H1 (cell line): ENCODE measurements around the gene BCL2A1. TPM values are rescaled to one million over a fixed set of nuclear protein-coding genes. Genes with fewer than 3 reads are reported as not detected.

Experiments used
- BRCA1 ChIP-seq: IDR thresholded peaks from 2 replicates; pipeline ENCODE4 v1.6.1; 2012; ENCODE audit warnings: low read depth, low read length, improper control_type of control experiment
- CBX5 ChIP-seq: fragments of 300-800, 300-1000 bp; sonication (generic); IDR thresholded peaks from 2 replicates; pipeline ENCODE4 v1.7.1; 2016; ENCODE audit warnings: antibody characterized with exemption, low read length, low read depth
- CBX8 ChIP-seq: fragments of 300-800, 300-1000 bp; sonication (generic); IDR thresholded peaks from 2 replicates; pipeline ENCODE4 v1.7.1; 2016; ENCODE audit warnings: low read depth, low read length, borderline replicate concordance
- CHD2 ChIP-seq: IDR thresholded peaks from 2 replicates; pipeline ENCODE4 v1.6.1; 2012; ENCODE audit warnings: low read length, improper control_type of control experiment
- EGR1 ChIP-seq: IDR thresholded peaks from 2 replicates; pipeline ENCODE4 v1.6.1; 2011; ENCODE audit warnings: low read depth, low read length, borderline replicate concordance
- FOSL1 ChIP-seq: IDR thresholded peaks from 2 replicates; pipeline ENCODE4 v1.6.1; 2011; ENCODE audit warnings: mild to moderate bottlenecking, low read depth, low read length, moderate library complexity; ENCODE audit not compliant: insufficient read depth
- HDAC6 ChIP-seq: IDR thresholded peaks from one replicate; pipeline ENCODE4 v1.7.1; 2012; ENCODE audit warnings: low read depth, mild to moderate bottlenecking, inconsistent platforms, low read length, moderate library complexity
- KDM4A ChIP-seq: IDR thresholded peaks from one replicate; pipeline ENCODE4 v1.7.1; 2012; ENCODE audit warnings: low read depth, mild to moderate bottlenecking, moderate library complexity, low read length, inconsistent platforms; ENCODE audit not compliant: severe bottlenecking
- NANOG ChIP-seq: IDR thresholded peaks from 2 replicates; pipeline ENCODE4 v1.6.1; 2011; ENCODE audit warnings: low read length, low read depth, mild to moderate bottlenecking, inconsistent platforms; ENCODE audit not compliant: insufficient read depth, poor library complexity, severe bottlenecking
- PHF8 ChIP-seq: fragments of 200-600 bp; sonication (generic); conservative IDR thresholded peaks from 2 replicates; pipeline ENCODE4 v1.7.1; 2012; ENCODE audit warnings: low read depth, mild to moderate bottlenecking, inconsistent platforms, low read length, moderate library complexity
- POLR2A ChIP-seq, 2 experiments: IDR thresholded peaks; 1 replicate in 1 of 2; 2 replicates in 1 of 2; pipeline ENCODE4 v1.6.1; 2011; ENCODE audit warnings: low read depth in 2 of 2, low read length in 2 of 2, mild to moderate bottlenecking in 2 of 2; ENCODE audit errors: control extremely low read depth in 1 of 2
- POLR2AphosphoS5 ChIP-seq: IDR thresholded peaks from 2 replicates; pipeline ENCODE4 v1.6.1; 2011; ENCODE audit warnings: low read depth, low read length
- POU5F1 ChIP-seq: IDR thresholded peaks from 2 replicates; pipeline ENCODE4 v1.6.1; 2011; ENCODE audit warnings: low read depth, mild to moderate bottlenecking, low read length, moderate library complexity
- RAD21 ChIP-seq, 2 experiments: IDR thresholded peaks in 1 of 2; conservative IDR thresholded peaks in 1 of 2; 2 replicates each; pipeline ENCODE4 v1.6.1; 2011; ENCODE audit warnings: low read depth in 2 of 2, low read length in 2 of 2, improper control_type of control experiment in 1 of 2, inconsistent platforms in 1 of 2, mild to moderate bottlenecking in 1 of 2, moderate library complexity in 1 of 2
- RBBP5 ChIP-seq: IDR thresholded peaks from 2 replicates; pipeline ENCODE4 v1.7.1; 2012; ENCODE audit warnings: low read depth, mild to moderate bottlenecking, inconsistent platforms, low read length, moderate library complexity, borderline replicate concordance
- polyA plus RNA-seq, 7 experiments: library from polyadenylated mRNA; depleted of rRNA in 3 of 7; stranded (reverse) in 5 of 7; unstranded in 2 of 7; fragments of >200 nt in 5 of 7; fragments of 200-250 nt in 2 of 7; gene quantifications; 1 replicate in 5 of 7; 2 replicates in 1 of 7; 4 replicates in 1 of 7; pipeline versions ENCODE4 v1.2.1 to v1.2.3, GENCODE V29; 2011 to 2013; ENCODE audit warnings: missing spikeins in 2 of 7, mixed read lengths in 2 of 7
- total RNA-seq: library from RNA; stranded (reverse); fragmentation: NEBNext Ultra II Directional; extraction: Animal tissue kit (Norgen Biotek cat#: 25700); gene quantifications from 2 replicates; pipeline ENCODE4 v1.2.1, GENCODE V29; 2021
- TF ChIP-seq, protein P1 (sequence below): IDR thresholded peaks from 2 replicates; pipeline ENCODE4 v1.6.1; 2012; ENCODE audit warnings: inconsistent platforms
- TF ChIP-seq, protein P2 (sequence below): IDR thresholded peaks from 2 replicates; pipeline ENCODE4 v1.6.1; 2011; ENCODE audit warnings: low read length, improper control_type of control experiment
- TF ChIP-seq, protein P3 (sequence below): IDR thresholded peaks from 2 replicates; pipeline ENCODE4 v1.6.1; 2011; ENCODE audit warnings: low read depth, mild to moderate bottlenecking, low read length; ENCODE audit not compliant: insufficient read depth

BCL2A1 gene
- total and polyA plus RNA-seq, 2 of the 8 experiments (the other 6 are each of a cell fraction or from before 2014, with no cell fraction given), result not detected

DNA sequence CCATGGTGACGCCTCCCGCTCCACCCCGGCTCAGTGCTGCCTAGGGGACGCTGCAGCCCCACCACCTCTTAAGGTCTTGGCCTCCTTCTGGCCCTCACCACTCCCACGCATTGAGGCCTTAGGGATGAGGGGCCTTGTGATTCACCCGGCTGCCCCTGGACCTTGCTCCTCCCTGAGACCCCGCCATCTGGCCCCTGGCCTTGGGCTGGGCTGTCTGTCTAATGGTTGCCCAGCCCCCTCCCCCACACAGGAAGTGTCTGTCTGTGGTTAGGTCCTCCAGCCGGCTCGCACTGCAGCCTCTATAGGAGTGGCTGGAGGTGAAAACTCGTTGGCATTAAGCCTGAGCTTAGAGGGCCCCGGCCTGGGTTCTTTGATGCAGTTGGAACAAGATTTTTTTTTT lies 52.7 kb downstream of the BCL2A1 start (continued):
- no peak for TF ChIP-seq CBX5
- TF ChIP-seq BRCA1, result no peak
- no peak for TF ChIP-seq NANOG
- 0 out of 2 replicates have a peak, but pooled peaks have one; percentile 23 for TF ChIP-seq PHF8
- TF ChIP-seq RBBP5, result peak; percentile 72; the same call in 1 of the 2 replicates
- TF ChIP-seq POU5F1, result no peak
- no peak for TF ChIP-seq CHD2
- TF ChIP-seq, protein P1, sequence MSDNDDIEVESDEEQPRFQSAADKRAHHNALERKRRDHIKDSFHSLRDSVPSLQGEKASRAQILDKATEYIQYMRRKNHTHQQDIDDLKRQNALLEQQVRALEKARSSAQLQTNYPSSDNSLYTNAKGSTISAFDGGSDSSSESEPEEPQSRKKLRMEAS, result 0 out of 2 replicates have a peak, but pooled peaks have one; percentile 20
- TF ChIP-seq, protein P2, sequence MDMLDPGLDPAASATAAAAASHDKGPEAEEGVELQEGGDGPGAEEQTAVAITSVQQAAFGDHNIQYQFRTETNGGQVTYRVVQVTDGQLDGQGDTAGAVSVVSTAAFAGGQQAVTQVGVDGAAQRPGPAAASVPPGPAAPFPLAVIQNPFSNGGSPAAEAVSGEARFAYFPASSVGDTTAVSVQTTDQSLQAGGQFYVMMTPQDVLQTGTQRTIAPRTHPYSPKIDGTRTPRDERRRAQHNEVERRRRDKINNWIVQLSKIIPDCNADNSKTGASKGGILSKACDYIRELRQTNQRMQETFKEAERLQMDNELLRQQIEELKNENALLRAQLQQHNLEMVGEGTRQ, result no peak
- TF ChIP-seq POLR2A (IDR thresholded peaks at IDR 0.05; ENCODE audit: control extremely low read depth in 1 of 2, low read depth in 2 of 2, low read length in 2 of 2), result peak in 1 of 2 experiments; percentile 72; a peak in 2 of 3 replicates
- peak; percentile 82 for TF ChIP-seq POLR2AphosphoS5
- TF ChIP-seq HDAC6, result no peak
- TF ChIP-seq RAD21 (IDR thresholded peaks at IDR 0.05 in 1 of 2, conservative IDR thresholded peaks at IDR 0.05 in 1 of 2; ENCODE audit: low read depth in 2 of 2, low read length in 2 of 2), result peak in 1 of 2 experiments; percentile 28; a peak in 2 of 4 replicates
- no peak for TF ChIP-seq KDM4A
- no peak for TF ChIP-seq FOSL1
- TF ChIP-seq CBX8, result no peak
- TF ChIP-seq, protein P3, sequence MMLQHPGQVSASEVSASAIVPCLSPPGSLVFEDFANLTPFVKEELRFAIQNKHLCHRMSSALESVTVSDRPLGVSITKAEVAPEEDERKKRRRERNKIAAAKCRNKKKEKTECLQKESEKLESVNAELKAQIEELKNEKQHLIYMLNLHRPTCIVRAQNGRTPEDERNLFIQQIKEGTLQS, result no peak
- TF ChIP-seq EGR1, result peak; percentile 72; the same call in 1 of the 2 replicates
